ENCODE measurements around the gene LPAR1.
"Not testable (repeated sequence)": the region's sequence is repeated elsewhere in the genome, so short reads cannot be mapped to it uniquely, and the experiment has no call there.

LPAR1 gene

GRCh38 chr9:110861370-110862110, 176.7 kb downstream of the LPAR1 start:
- DNase-seq = not testable (repeated sequence)

- no peak for DNase-seq
Observed at GRCh38 chr9:110856772-110857171, 181.5 kb downstream of the LPAR1 start.

DNA sequence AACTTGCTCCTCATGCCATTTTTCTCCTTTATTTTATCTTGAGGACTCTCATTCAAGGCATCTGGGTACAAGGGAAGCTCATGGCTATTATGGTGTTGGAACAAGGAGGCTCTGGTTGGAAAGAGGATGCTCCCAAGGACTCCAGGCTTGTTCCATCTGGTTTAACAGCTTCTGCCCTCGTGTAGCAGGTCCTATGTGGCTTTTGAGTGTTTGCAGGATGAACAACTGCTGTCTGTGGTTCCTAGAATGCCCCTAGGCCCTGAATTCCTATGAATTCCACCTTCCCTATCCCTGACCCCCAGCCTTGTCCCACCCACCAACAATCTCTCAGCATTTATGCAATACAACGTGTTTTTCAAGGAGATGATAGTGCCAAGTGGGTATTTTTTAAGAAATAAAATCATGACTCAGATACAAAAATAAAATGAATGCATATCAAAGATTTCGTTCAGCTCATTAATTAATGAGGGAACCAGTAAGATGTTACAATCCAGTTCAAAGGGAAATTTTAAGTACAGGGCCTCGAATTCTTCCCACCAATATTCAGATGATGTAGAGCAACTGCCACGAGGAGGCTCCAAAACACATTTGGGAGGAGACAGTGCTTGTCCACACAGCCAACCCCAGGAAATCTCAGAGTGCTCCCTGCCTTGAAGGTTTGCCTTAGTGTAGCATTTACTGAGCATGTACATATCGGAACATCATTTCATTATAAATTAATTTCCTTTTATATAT, 187.7 kb downstream of the LPAR1 start:
- DNase-seq = no peak

GRCh38 chr9:110847671-110848070, 190.6 kb downstream of the LPAR1 start:
- DNase-seq = no peak

GRCh38 chr9:110846215-110846614, 192.1 kb downstream of the LPAR1 start:
- no peak for DNase-seq

DNA sequence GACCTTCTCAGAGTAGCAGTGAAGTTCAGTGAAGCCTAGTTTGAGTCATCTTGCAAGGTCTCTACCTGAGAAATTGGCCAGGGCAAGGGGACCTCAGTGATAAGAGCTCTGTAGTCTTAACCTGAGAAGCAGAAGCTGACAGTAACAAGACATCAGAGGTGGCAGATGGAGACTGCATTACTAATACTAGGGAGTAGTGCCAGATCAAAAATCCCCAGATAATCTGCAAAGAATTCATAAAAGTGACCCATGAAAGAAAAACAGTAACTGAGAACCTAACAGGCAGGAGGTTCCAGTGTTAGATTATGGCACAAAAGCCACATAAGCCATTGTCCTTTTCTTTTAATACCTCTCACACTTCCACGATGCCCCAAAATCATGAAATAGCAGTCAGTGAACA, 194.1 kb downstream of the LPAR1 start:
- DNase-seq = no peak

GRCh38 chr9:110842986-110843385, 195.3 kb downstream of the LPAR1 start:
- DNase-seq = no peak

GRCh38 chr9:110842169-110842568, 196.1 kb downstream of the LPAR1 start:
- DNase-seq = no peak

GRCh38 chr9:110837401-110838005, 200.8 kb downstream of the LPAR1 start:
- DNase-seq = no peak

DNA sequence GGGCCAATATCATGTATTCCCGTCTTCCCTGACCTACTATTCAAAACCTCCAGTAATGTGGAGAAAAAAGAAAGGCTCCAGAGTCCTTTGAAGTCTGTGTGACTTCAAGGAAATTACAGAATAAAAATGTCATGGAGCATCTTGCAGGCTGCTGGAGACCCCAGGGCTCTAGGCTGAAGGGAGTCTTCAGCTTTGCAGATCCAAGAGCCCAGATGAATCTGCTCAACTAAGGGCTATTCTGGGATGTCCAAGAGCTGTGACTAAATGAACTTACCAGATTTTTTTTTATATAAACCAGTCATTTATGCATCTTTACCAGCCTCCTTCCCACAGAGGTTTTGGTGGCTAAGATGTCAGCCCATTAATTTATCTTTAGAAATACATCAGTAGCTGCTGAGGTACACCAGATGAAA, 202.4 kb downstream of the LPAR1 start:
- no peak for DNase-seq

- DNase-seq = no peak
Observed at GRCh38 chr9:110835404-110835803, 202.9 kb downstream of the LPAR1 start.

DNA sequence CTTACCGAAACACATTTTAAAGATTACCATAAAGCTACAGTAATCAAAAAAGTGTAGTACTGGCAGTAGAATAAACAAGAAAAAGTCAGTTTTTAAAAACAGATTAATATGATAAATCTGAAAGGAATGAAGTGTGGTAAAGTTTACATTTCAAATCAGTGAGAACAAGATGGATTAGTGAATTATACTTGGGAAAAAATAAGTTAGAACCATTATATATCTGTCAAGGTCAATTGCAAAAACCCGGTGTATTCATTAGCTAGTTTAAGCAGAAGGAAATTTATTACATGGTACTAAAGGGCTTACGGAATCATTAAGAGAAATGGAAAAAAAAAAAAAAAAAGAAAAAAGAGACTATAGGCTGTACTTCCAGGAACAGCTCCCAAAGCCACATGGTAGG, 205.3 kb downstream of the LPAR1 start:
- no peak for DNase-seq

GRCh38 chr9:110830495-110830894, 207.8 kb downstream of the LPAR1 start:
- DNase-seq = no peak

- DNase-seq = no peak
Observed at GRCh38 chr9:110828264-110828663, 210.0 kb downstream of the LPAR1 start.

- DNase-seq = not testable (repeated sequence)
Observed at GRCh38 chr9:110826400-110826799, 211.9 kb downstream of the LPAR1 start.

DNA sequence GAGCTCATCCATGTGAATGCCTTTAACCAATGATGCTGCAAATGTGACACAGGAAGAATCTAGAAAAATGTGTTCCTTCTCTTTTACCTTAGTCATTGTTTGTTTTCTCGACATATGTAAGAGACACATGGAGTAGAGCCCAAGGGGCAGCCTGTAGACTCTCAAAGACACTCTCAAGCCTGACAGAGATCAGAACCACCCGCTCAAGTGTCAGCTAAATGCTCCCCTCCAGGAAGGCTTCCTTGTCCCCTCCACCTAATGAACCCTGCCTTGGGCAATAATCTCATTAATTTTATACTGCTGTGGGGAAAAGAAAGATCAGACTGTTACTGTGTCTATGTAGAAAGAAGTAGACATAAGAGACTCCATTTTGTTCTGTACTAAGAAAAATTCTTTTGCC, 212.3 kb downstream of the LPAR1 start:
- DNase-seq = no peak

GRCh38 chr9:110825129-110825528, 213.1 kb downstream of the LPAR1 start:
- DNase-seq = not testable (repeated sequence)
